CD4-positive, alpha-beta T cell treated with Interleukin-4 for 1 hour (primary cell): ENCODE results near the gene ANKRD55.
"Not testable (repeated sequence)": the region's sequence is repeated elsewhere in the genome, so short reads cannot be mapped to it uniquely, and the experiment has no call there.

Experiments used
- DNase-seq, 2 donors: peaks; one replicate each; pipeline ENCODE4 v3.0.0-alpha.2; 2020 to 2022

Gene ANKRD55

GRCh38 chr5:56206126-56206910, 26.8 kb downstream of the ANKRD55 start:
- no peak for DNase-seq

- not testable (repeated sequence) for DNase-seq
Observed at GRCh38 chr5:56203936-56204335, 29.2 kb downstream of the ANKRD55 start.

GRCh38 chr5:56202483-56202882, 30.6 kb downstream of the ANKRD55 start:
- DNase-seq = no peak

GRCh38 chr5:56201762-56202261, 31.3 kb downstream of the ANKRD55 start:
- not testable (repeated sequence) for DNase-seq

GRCh38 chr5:56200971-56201666, 32.0 kb downstream of the ANKRD55 start:
- DNase-seq = peak; percentile 69 to 73

- no peak for DNase-seq
Observed at GRCh38 chr5:56195016-56195415, 38.1 kb downstream of the ANKRD55 start.

- DNase-seq = no peak
Observed at GRCh38 chr5:56192246-56192645, 40.9 kb downstream of the ANKRD55 start.

GRCh38 chr5:56191656-56192055, 41.5 kb downstream of the ANKRD55 start:
- DNase-seq = no peak

GRCh38 chr5:56190497-56190896, 42.6 kb downstream of the ANKRD55 start:
- peak; percentile 40 to 66 for DNase-seq

GRCh38 chr5:56185768-56186311, 47.3 kb downstream of the ANKRD55 start:
- no peak for DNase-seq

- DNase-seq = peak in 1 of 2 donors; percentile 40
Observed at GRCh38 chr5:56183506-56183905, 49.6 kb downstream of the ANKRD55 start.

GRCh38 chr5:56179442-56179841, 53.7 kb downstream of the ANKRD55 start:
- no peak for DNase-seq

- no peak for DNase-seq
Observed at GRCh38 chr5:56178823-56179222, 54.3 kb downstream of the ANKRD55 start.

- DNase-seq = no peak
Observed at GRCh38 chr5:56176871-56177533, 56.1 kb downstream of the ANKRD55 start.

- no peak for DNase-seq
Observed at GRCh38 chr5:56176155-56176798, 56.9 kb downstream of the ANKRD55 start.

- no peak for DNase-seq
Observed at GRCh38 chr5:56175488-56175887, 57.6 kb downstream of the ANKRD55 start.

- no peak for DNase-seq
Observed at GRCh38 chr5:56175021-56175420, 58.1 kb downstream of the ANKRD55 start.

GRCh38 chr5:56172241-56172640, 60.9 kb downstream of the ANKRD55 start:
- no peak for DNase-seq

- no peak for DNase-seq
Observed at GRCh38 chr5:56170557-56170956, 62.6 kb downstream of the ANKRD55 start.

GRCh38 chr5:56169949-56170348, 63.2 kb downstream of the ANKRD55 start:
- no peak for DNase-seq

GRCh38 chr5:56169281-56169680, 63.8 kb downstream of the ANKRD55 start:
- no peak for DNase-seq

GRCh38 chr5:56168066-56168478, 65.1 kb downstream of the ANKRD55 start:
- no peak for DNase-seq

GRCh38 chr5:56167519-56167918, 65.6 kb downstream of the ANKRD55 start:
- DNase-seq = no peak
